Midbrain (tissue), 1 donor: ENCODE data around the gene EDC3.

Source experiments
- DNase-seq: peaks from one replicate; lab custom pipeline; 2025; lab: John Stamatoyannopoulos, UW

Gene EDC3

GRCh38 chr15:74626336-74626735, 69.5 kb downstream of the EDC3 start:
- DNase-seq = no peak

- DNase-seq = no peak
Observed at GRCh38 chr15:74625693-74626092, 70.1 kb downstream of the EDC3 start.

GRCh38 chr15:74624020-74624602, 71.7 kb downstream of the EDC3 start:
- DNase-seq = no peak

- DNase-seq = no peak
Observed at GRCh38 chr15:74622758-74623157, 73.1 kb downstream of the EDC3 start.

- no peak for DNase-seq
Observed at GRCh38 chr15:74621936-74622335, 73.9 kb downstream of the EDC3 start.

- no peak for DNase-seq
Observed at GRCh38 chr15:74621546-74621920, 74.3 kb downstream of the EDC3 start.

- DNase-seq = peak; percentile 79
Observed at GRCh38 chr15:74620636-74621545, 74.9 kb downstream of the EDC3 start.

GRCh38 chr15:74619916-74620635, 75.7 kb downstream of the EDC3 start:
- DNase-seq = no peak

- DNase-seq = no peak
Observed at GRCh38 chr15:74618841-74619596, 76.8 kb downstream of the EDC3 start.

GRCh38 chr15:74616996-74617395, 78.8 kb downstream of the EDC3 start:
- DNase-seq = no peak

GRCh38 chr15:74616366-74616939, 79.4 kb downstream of the EDC3 start:
- DNase-seq = peak; percentile 11

GRCh38 chr15:74615508-74616365, 80.1 kb downstream of the EDC3 start, which contains the start of gene CLK3:
CLK3 (plus strand) TSS chr15:74615836; CDS start chr15:74619197, 3,361 bp downstream.
- peak; percentile 95 for DNase-seq

GRCh38 chr15:74614744-74615507, 80.9 kb downstream of the EDC3 start:
- DNase-seq = peak; percentile 81

GRCh38 chr15:74613953-74614743, 81.7 kb downstream of the EDC3 start:
- no peak for DNase-seq

- no peak for DNase-seq
Observed at GRCh38 chr15:74613089-74613952, 82.5 kb downstream of the EDC3 start.

GRCh38 chr15:74612677-74613076, 83.1 kb downstream of the EDC3 start:
- no peak for DNase-seq

- no peak for DNase-seq
Observed at GRCh38 chr15:74611834-74612233, 84.0 kb downstream of the EDC3 start.

GRCh38 chr15:74611341-74611740, 84.5 kb downstream of the EDC3 start:
- no peak for DNase-seq
